ENCODE measurements around the gene SYNDIG1.

- no peak for TF ChIP-seq CTCF (conservative IDR thresholded peaks at IDR 0.05; ENCODE audit: low read depth, low read length)
- no peak for TF ChIP-seq EZH2 (IDR thresholded peaks at IDR 0.05; ENCODE audit: low read length, unreplicated experiment)
- TF ChIP-seq EZH2phosphoT487 (IDR thresholded peaks at IDR 0.05; ENCODE audit: borderline replicate concordance, low read length), result no peak
Observed at GRCh38 chr20:24507182-24507853, 37.9 kb downstream of the SYNDIG1 start.

All from PC-3 (cell line).